Activated T-cell treated with anti-CD3 and anti-CD28 coated beads for 48 hours (primary cell): ENCODE results near the gene NR1I2.

ENCODE experiments used
- DNase-seq: peaks from one replicate; pipeline ENCODE4 v3.0.0-alpha.2; 2020; ENCODE audit warnings: low read depth

The NR1I2 gene

GRCh38 chr3:119819806-119820205 lies 37.9 kb downstream of the NR1I2 start:
- no peak for DNase-seq

GRCh38 chr3:119825820-119826219 lies 43.9 kb downstream of the NR1I2 start:
- no peak for DNase-seq

GRCh38 chr3:119826711-119827608 lies 45.1 kb downstream of the NR1I2 start:
- DNase-seq = no peak

GRCh38 chr3:119829420-119829819 lies 47.5 kb downstream of the NR1I2 start:
- no peak for DNase-seq

GRCh38 chr3:119831022-119831421 lies 49.1 kb downstream of the NR1I2 start:
- DNase-seq = no peak

- no peak for DNase-seq
These were observed 50.1 kb downstream of the NR1I2 start for GRCh38 chr3:119831941-119832371.

GRCh38 chr3:119834754-119835370 lies 53.0 kb downstream of the NR1I2 start:
- no peak for DNase-seq

GRCh38 chr3:119835556-119835955 lies 53.7 kb downstream of the NR1I2 start:
- DNase-seq = no peak

GRCh38 chr3:119841808-119842471 lies 60.0 kb downstream of the NR1I2 start:
- DNase-seq = no peak

GRCh38 chr3:119849126-119849525 lies 67.2 kb downstream of the NR1I2 start:
- DNase-seq = no peak

GRCh38 chr3:119856695-119857094 lies 74.8 kb downstream of the NR1I2 start:
- DNase-seq = no peak

- DNase-seq = no peak
These were observed 77.1 kb downstream of the NR1I2 start for GRCh38 chr3:119858957-119859356.

- no peak for DNase-seq
These were observed 77.8 kb downstream of the NR1I2 start for GRCh38 chr3:119859728-119860127.

GRCh38 chr3:119861681-119862080 lies 79.8 kb downstream of the NR1I2 start:
- no peak for DNase-seq

- no peak for DNase-seq
These were observed 80.7 kb downstream of the NR1I2 start for GRCh38 chr3:119862616-119863015.

GRCh38 chr3:119864476-119864875 lies 82.6 kb downstream of the NR1I2 start:
- no peak for DNase-seq
